ENCODE data around the gene HACD4. TPM values are rescaled to one million over a fixed set of nuclear protein-coding genes. Genes with fewer than 3 reads are reported as not detected.

HACD4 gene
- not detected in 2 replicates for total RNA-seq (2016; rRNA removed; fragmentation: Illumina TruSeq; extraction: Trizol)
- total RNA-seq (2016; cell fraction: cytosol; rRNA removed; fragmentation: Illumina TruSeq; extraction: Trizol; ENCODE audit: low read depth), result not detected in 2 replicates
- total RNA-seq (2016; cell fraction: insoluble cytoplasmic fraction; rRNA removed; fragmentation: Illumina TruSeq; extraction: Trizol), result not detected in 2 replicates
- total RNA-seq (2016; cell fraction: membrane; rRNA removed; fragmentation: Illumina TruSeq; extraction: Trizol), result not detected in 2 replicates
- total RNA-seq (2016; cell fraction: nucleus; rRNA removed; fragmentation: Illumina TruSeq; extraction: Trizol), result not detected in 2 replicates
- not detected in 2 replicates for polyA plus RNA-seq (2011; rRNA removed)
- not detected in 2 replicates for polyA plus RNA-seq (2011; cell fraction: cytosol; rRNA removed)
- polyA plus RNA-seq (2011; cell fraction: nucleus; rRNA removed), result not detected in 2 replicates
- 0.05 and 0.08 TPM in 2 replicates for polyA plus RNA-seq (2012)
- not detected in 2 replicates for polyA plus RNA-seq (2016; cell fraction: cytosol; fragmentation: Illumina TruSeq; extraction: Trizol; ENCODE audit: low read depth)
- not detected in 2 replicates for polyA plus RNA-seq (2016; cell fraction: insoluble cytoplasmic fraction; fragmentation: Illumina TruSeq; extraction: Trizol; ENCODE audit: low read depth)
- polyA plus RNA-seq (2016; cell fraction: membrane; fragmentation: Illumina TruSeq; extraction: Trizol; ENCODE audit: low read depth), result not detected in 2 replicates
- not detected in 2 replicates for polyA plus RNA-seq (2016; cell fraction: nucleus; fragmentation: Illumina TruSeq; extraction: Trizol; ENCODE audit: insufficient read depth, low read depth)
- polyA minus RNA-seq (2011; rRNA and poly(A)+ RNA removed; ENCODE audit: low replicate concordance), result not detected in 2 replicates
- polyA minus RNA-seq (2011; cell fraction: cytosol; rRNA and poly(A)+ RNA removed), result not detected in 2 replicates
- under 0.01 and 0.26 TPM in 2 replicates for polyA minus RNA-seq (2011; cell fraction: nucleus; rRNA and poly(A)+ RNA removed)
- Bru-seq, nascent RNA, result not detected
- BruChase-seq, experiment 1, labeled RNA remaining after a 6-hour chase, result not detected
- BruChase-seq, experiment 2, labeled RNA remaining after a 2-hour chase, result percentile 6 among the genes with signal in this experiment
- long read RNA-seq, experiment 1, result 0 reads
- long read RNA-seq, experiment 2, result 0 reads

DNA sequence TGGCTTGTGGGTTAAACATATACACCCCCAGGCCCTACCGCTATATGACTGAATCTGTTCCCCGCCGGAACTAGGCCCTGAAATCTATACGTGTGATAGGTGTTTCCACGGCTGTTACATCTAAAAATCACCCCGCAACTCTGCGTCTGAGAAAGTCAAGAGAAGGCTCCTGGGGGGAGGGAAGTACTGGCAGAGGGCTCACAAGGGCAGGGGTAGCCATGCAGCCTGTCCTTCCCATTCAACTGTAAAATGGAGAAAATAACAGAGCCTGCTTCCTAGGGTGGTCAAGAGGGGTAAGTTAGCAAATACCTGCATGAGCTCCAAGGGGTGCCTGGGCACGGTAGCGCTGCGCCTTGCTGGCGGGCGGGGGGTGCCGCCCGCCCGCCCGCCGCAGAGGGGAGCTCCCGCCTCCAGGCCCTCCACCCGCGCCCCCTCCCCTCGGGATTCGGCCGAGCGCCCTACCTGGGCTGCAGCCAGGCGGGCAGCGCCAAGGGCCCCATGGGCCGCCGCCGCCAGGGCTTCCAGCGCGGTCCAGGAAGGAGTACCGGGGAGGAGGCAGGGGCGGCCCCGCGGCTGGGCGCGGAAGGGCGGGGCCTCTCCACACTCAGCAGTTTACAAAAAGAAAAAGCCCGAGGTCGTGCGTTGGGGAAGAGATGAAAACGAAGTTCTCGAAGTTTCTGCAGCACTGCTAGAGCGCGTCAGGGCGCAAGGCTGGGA lies at the start of gene HACD4:
Gene HACD4 (minus strand): TSS at position 550 of the 717 bp plus-strand sequence. CDS start 50 bp downstream, at position 500.
- BruUV-seq (replicated peaks), result no TSS peak
- DNase-seq (ENCODE audit: low spot score) (no peak), ATAC-seq (no peak), FAIRE-seq (no peak)
- H3K9ac ChIP-seq (ENCODE audit: insufficient read depth, low read depth, low read length), result no peak within 1 kb of the TSS
- no peak for TF ChIP-seq THRA (CRISPR knock-in tag; IDR thresholded peaks at IDR 0.05; ENCODE audit: borderline replicate concordance)
- WGBS (ENCODE audit: low lambda C conversion rate), result 80% methylated on average over 26 of the region's 46 CpGs
- H4K20me1 ChIP-seq (ENCODE audit: insufficient read depth, low read length), result no peaks in the 10 kb centered on the region
- intact Hi-C loops (cut with micrococcal nuclease; ENCODE audit: unreplicated experiment), result no loop called here
- in situ Hi-C loops (cut with HindIII; ENCODE audit: extremely low pct_ligation_motif_present, low pct_unique_long_range_greater_than_20kb), result no loop called here
- POLR2A ChIA-PET, result no interaction called here
- no peak within 1 kb of the TSS for H3K4me2 ChIP-seq (ENCODE audit: low read depth, low read length)
- H3K27me3 ChIP-seq (ENCODE audit: control insufficient read depth in 1 of 2, insufficient read depth in 2 of 2, low read length in 2 of 2), result no peaks in the 10 kb centered on the region
- H3K9me3 ChIP-seq (ENCODE audit: low read length), result no peaks in the 10 kb centered on the region
- no peaks in the 10 kb centered on the region for H3K79me2 ChIP-seq (ENCODE audit: insufficient read depth, low read length)
- no peak within 1 kb of the TSS for H3K4me3 ChIP-seq (replicated peaks in 1 of 3; ENCODE audit: insufficient read depth in 1 of 3, low read depth in 2 of 3, low read length in 3 of 3)
- CTCF ChIA-PET (ENCODE audit: low intra/inter-chr PET ratio, low total read pairs), result no interaction called here
- H2AFZ ChIP-seq (ENCODE audit: low read length), result no peak within 1 kb of the TSS
- no peaks in the 10 kb centered on the region for H3K4me1 ChIP-seq (ENCODE audit: insufficient read depth, low read length)
- H3K27ac ChIP-seq (ENCODE audit: extremely low read length, insufficient read depth, low read length), result no peak within 1 kb of the TSS
- no peaks in the 10 kb centered on the region for H3K36me3 ChIP-seq (replicated peaks in 1 of 2; ENCODE audit: control insufficient read depth in 1 of 2, insufficient read depth in 2 of 2, low read length in 2 of 2)
